Eye (tissue), 1 donor: Measurements from ENCODE around the gene NCOA4.
A peak's percentile ranks its signal among the peaks of the same experiment; 100 is the strongest.
"Not testable (repeated sequence)": the region's sequence is repeated elsewhere in the genome, so short reads cannot be mapped to it uniquely, and the experiment has no call there.

Source experiments
- DNase-seq: peaks from one replicate; pipeline ENCODE4 v3.0.0-alpha.2; 2015

NCOA4 gene

DNA sequence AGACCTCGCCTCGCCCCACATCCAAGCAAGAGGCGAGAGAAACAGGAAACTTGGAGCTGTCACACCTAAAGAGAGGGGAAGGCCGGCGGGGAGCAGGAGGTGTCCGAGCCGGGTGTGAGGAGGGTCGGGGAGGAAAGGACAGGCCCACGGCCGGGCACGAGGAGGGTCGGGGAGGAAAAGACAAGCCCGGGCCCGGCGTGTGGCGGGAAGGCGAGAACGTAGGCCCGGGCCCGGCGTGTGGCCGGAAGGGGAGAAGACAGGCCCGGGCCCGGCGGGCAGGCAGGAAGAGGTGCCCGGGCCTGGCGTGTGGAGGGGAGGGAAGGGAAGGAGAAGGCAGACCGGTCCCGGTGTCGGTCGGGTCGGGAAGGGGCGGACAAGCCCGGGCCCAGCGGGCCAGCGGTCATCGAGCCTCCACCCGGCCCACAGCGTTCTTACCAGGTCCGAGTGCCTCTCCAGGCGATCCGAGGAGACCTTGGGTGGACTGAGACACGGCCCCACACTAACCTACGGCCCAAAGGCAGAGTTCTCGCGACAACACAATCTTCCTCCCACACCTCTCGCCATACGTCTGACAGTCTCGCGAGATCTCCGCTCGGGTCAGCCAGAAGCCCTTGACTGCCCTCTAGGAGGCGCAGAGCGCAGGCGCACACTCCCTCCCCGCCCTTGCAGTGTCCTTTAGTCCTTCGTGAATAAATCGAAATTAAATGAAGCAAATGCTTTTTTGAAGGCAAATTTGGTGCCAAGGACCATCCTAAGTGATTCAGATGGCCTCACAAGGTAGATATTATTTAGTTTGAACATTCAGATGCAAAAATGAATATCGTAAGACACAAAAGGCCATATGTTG is at the start of gene NCOA4:
Gene NCOA4 (minus strand): TSS at position 533 of the 847 bp plus-strand sequence. CDS start 13,943 bp downstream, outside the sequence.
- peak; percentile 99 for DNase-seq

DNA sequence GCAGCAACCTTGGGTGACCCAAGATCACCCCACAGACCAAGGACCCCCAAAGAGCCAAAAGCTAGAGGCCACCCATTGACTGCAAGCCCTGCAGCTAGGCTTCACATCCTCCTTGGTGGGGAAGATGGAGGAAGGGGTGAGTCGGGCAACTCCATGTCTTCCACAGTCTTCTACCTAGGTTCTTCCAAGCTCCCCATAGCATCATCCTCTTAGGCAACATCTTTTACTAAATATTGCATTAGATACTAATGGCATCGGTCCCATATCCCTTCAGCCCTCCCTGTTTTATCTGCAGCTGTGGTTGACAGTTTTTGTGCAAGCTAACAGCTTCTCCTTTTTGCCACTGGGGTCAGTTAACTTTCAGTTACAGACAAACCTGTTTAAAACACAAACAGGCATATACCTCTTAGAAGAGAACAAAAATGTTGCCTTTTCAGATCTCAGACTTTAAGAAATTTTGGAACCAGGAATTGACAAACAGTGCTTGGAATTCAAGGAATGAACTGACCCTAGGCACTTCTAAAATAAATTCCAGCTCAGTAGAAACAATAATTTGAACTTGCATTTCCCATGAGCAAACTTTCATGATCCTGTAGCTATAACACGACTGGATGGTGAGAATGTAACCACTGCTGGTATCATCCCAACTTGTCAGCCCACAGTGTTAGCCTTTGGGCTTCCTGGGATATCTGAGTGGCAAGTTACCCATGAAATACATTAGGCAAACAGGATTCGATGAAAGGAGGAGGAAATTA is 49.6 kb upstream of the NCOA4 start:
- no peak for DNase-seq

DNA sequence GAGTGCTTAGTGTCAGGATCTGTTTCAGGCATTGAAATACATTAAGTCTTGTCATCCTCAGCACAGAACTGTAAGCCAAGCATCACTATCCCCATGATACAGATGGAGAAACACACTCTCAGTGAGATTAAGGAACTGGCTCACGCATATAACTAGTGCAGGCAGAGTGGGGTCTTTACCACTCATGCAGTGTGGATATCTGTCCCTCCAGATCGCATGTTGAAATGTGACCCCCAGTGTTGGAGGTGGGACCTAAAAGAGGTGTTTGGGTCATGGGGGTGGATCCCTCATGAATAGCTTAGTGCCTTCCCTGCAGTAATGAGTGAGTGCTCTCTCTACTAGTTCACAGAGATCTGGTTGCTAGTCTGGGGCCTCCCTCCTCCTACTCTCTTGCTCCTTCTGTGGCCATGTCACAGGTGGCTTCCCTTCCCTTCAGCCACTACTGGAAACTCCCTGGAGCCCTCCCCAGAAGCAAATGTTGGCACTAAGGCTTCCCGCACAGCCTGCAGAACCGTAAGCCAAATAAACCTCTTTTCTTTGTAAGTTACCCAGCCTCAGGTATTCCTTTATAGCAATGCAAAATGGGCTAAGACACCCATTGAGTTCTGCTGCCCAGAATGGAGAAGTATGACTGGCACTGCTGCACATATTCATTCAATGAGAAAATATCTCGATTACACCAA is 47.4 kb upstream of the NCOA4 start:
- no peak for DNase-seq

DNA sequence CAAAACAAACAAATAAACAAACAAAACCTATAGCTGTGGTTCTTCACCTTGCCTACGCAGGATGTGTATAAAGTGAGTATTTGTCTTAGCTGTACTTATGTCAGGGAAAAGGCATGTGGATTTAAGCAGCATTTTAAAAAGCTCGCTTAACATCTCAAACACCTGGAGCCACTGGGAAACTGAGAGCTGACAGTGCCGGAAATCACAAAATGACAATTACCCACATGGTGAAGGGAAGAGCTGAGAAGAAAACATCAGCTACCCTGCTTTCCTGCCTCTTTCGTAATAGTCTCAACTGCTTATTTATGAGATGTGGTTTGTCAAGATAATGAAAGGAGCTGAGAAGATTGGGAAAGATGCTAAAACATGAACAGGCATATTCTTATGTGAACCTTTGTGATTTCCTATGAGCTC is 46.7 kb upstream of the NCOA4 start:
- DNase-seq = no peak

DNA sequence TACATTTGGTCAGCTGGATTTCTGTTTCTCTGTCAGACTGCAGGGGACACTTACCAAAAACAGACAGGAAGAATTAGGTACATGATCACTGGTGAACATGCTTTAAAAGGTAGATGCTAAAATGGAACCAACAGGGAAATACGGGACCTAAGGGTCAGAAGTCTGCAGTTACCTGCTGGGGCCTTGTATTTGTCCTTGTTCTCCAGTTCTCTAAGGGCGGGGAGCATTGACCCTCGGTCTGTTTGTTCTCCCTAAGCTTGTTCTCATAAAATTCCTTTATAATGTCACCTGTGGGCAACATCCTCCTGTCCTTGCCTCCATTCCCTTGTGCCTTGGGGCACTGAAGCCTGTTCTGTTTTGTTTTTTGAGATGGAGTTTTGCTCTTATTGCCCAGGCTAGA is 45.4 kb upstream of the NCOA4 start:
- no peak for DNase-seq

DNA sequence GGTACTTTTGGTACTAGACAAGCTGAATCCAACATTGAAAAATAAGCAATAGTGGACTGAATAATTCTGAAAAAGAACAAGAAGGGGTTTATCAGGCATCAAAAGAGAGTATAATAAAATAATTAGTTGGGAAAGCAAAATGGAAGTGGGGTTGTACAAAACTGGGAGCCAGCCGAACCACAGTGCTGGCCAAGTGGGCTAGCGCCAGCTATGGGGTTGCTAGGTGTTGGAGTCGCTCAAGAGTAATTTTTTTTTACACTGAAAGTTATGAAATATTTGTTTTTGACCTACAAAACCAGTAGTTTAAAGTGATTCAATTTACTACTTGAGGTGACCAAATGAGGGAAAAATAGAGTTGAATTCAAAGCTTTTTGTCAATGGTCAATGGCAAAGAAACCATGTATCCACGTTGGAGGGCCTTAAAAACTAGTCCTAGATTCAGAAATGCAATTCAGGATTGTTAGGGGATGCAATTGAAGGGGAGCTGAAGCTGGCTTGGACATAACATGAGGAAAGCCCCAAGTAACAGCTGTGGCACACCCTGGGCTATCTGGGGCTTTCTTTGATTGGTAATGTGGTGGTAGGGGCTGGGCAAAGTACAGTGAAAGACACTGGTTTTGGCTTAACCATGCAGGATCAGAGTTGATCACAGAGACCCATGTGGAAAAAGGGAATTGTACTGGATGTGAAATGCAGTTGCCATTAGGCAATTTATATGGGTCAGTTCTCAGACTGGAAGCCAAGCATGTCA is 43.9 kb upstream of the NCOA4 start:
- peak; percentile 24 for DNase-seq

DNA sequence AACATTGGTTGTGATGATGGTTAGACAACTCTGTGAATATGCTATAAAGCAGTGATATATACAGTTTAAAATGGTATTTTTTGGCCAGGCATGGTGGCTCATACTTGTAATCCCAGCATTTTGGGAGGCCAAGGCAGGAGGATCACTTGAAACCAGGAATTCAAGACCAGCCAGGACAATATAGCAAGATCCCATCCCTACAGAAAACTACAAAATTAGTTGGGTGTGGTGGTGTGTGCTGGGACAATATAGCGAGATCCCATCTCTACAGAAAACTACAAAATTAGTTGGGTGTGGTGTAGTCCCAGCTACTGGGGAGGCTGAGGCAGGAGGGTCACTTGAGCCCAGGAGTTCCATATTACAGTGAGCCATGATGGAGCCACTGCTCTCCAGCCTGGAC is 43.1 kb upstream of the NCOA4 start:
- no peak for DNase-seq

DNA sequence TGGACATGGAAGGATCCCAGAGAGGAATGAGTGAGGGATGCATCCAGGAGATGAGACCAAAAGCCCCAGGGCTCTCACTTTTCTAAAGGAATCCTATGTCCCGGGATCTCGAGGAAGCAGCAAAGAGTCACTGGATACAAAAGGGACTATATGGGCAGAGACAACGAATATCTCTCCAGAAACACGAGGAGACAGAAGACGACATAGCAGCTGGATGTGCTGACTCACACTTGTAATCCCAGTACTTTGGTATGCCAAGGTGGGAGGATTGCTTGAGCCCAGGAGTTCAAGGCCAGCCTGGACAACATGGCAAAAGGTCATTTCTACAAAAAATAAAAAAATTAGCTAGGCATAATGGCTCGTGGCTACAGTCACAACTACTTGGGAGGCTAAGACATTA is 40.3 kb upstream of the NCOA4 start:
- no peak for DNase-seq

DNA sequence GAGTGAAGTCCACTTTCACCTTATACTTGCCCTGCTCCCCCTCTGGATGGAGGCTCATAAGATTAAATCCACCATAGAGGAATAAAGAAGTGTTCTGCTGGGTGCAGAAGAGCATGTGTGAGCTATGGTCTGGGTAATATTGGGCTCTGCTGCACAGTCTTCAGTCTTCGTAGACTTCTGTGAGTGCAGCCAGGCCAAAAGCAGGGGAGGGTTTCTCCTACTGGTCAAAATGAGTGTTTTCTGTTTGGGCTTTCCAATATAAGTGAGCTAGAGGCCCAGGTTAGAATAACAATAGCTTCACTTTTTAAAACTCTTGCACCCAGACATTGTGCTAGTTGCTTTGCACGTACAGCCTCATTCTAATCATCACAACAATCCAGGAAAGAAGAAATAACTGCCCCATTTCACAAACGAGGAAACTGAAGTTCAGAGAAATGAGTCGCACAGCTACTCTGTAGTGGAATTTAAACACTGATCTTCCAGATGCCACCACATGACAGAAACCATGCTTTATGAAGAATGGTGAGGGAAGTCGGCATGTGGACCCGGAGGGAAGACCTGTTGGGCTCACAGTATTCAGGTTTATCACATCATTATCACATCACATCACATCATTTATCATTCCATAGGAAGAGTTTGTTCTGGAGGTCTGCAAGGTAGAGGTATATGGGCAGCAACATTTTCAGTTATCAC is 39.5 kb upstream of the NCOA4 start:
- no peak for DNase-seq

DNA sequence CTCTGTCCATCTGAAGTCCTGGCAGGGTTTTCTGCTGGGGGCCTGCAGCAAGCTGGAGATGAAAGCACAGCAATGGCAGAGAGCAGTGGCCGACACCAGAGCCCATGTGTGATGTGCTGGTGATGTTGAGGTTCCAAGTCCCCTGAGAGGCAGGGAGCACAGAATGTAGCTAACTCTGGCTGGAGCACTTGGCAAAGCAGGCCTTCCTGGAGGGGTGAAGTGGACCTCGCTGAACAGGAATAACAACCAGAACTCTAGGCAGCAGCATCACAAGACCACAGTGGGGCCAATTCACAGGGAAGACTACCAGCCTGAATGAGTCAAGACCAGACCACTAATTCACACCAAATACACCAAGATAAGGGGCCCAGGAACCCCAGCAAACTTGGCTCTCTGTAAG is 38.5 kb upstream of the NCOA4 start:
- no peak for DNase-seq

DNA sequence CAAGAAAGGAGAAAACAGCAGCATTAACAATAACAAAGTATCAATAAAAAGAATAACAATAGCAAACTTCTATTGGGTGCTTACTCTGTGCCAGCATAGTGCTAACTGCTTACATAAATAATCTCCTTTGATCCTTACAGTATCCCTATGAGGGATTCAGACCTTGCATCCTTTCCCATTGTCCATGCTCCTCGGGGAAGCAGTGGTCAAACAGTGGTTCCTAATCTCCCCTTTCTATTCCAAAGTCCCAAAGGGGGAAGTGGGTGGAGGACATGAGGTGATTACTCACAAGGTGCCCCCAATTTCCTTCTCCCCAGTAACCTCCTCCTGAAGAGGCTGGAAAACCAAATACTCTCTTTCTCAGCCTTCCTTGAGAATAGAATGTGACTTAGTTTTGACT is 37.7 kb upstream of the NCOA4 start:
- DNase-seq = no peak

DNA sequence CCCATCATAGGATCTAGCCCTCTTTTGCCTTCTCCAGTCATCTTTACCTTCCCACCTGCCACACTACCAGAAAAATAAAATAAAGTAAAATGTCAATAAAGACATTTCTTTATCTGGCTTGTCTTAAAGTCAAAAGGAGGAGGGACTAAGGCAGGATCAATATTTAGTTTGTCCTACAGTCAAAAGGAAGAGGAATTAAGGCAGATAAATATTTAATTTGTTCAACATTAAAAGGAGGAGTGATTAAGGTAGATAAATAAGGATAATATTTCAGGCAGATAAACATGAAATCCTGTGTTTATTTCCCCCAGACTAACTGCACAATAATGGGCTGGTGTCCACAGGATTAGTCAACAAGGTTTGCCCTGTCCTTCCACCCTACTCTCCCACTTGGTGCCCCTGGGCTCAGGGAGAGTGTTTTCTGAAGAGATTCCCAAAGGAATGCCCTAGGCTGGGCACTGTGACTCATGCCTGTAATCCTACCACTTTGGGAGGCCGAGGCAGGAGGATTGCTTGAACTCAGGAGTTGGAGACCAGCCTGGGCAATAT is 33.9 kb upstream of the NCOA4 start:
- DNase-seq = no peak

DNA sequence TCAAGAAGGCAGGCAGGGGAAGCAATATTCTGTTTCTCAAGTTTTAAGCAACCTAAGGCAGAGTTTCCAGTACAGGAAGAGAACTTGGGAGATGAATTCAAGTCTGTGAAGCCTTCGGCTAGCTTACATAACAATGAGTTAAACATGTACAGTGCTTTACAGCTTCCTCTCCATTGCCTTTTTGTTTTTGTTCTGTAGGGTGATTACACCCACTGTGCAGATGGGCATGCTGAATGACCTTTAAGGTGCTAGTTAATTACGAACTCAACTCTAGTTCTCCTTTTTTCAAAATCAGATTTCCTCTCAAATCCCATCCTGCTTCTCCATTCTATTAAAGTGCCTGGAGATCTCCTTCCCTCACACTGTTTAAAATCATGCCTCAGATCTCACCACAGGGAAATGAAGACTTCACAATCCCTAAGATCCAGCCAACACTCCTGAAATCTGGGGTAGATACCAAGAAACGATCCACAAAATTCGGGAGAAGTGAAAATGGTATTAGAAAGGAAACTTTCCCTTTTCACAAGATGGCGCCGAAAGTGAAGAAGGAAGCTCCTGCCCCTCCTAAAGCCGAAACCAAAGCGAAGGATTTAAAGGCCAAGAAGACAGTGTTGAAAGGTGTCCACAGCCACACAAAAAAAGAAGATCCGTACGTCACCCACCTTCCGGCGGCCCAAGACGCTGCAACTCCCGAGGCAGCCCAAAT is 32.5 kb upstream of the NCOA4 start:
- DNase-seq = no peak

DNA sequence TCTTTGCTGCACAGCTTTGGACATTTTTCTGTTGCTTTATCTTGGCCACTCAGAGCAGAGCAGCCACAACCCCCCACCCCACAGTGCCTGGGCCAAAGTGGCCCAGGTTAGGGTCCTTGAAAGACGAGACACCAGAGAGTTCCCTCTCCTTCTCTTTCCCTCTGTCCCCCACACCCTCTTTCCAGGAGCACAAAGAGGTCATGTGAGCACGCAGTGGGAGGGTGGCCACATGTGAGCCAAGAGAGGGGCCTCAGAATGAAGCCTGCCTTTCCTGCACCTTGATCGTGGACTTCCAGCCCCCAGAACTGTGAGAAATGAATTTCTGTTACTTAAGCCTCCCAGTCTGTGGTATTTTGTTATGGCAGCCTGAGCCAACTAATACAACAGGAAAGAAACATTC is 30.3 kb upstream of the NCOA4 start:
- no peak for DNase-seq

DNA sequence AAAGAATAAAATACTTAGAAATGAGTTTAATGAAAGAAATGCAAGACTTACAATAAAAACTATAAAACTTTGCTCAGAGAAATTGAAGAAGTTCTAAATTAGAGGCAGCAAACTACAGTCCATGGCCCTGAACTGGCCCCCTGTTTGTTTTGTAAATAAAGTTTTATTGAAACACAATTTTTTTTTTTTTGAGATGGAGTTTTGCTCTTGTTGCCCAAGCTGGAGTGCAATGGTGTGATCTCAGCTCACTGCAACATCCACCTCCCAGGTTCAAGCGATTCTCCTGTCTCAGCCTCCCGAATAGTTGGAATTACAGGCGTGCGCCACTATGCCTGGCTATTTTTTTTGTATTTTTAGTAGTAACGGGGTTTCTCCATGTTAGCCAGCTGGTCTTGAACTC is 27.5 kb upstream of the NCOA4 start:
- not testable (repeated sequence) for DNase-seq

DNA sequence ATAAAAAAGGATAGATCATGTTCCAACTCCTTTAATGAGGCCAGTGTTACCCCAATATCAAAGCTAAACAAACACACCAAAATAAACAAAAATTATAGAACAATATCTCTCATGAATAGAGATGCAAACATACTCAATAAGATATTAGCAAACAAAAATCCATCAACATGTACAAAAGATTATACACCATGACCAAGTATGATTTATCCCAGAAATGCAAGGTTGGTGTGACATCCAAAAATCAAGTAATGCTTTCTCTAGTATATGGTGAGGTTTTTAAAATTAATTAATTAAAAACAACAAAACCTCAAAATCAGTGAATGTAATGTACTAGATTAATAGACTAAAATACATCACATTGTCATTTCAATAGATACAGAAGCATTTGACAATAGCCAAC is 26.6 kb upstream of the NCOA4 start:
- DNase-seq = no peak

DNA sequence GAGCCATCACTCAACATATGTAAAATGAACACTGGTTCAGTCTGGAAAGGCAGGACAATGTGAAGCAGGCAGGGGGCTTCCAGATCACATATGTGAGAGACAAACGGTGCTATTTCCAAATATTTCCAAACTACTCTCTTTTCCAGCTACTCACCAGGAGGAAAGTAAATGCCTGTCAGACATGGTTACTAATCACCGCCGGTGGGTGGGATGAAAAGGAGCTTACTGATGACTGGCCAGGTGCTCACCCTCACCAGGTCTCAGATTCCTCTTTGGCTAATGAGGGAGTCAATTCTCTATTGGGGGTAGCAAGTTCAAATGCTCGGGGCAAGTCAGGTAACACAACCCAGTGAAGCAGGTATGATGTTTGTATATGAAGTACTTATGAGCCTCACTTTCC is 25.3 kb upstream of the NCOA4 start:
- DNase-seq = no peak

DNA sequence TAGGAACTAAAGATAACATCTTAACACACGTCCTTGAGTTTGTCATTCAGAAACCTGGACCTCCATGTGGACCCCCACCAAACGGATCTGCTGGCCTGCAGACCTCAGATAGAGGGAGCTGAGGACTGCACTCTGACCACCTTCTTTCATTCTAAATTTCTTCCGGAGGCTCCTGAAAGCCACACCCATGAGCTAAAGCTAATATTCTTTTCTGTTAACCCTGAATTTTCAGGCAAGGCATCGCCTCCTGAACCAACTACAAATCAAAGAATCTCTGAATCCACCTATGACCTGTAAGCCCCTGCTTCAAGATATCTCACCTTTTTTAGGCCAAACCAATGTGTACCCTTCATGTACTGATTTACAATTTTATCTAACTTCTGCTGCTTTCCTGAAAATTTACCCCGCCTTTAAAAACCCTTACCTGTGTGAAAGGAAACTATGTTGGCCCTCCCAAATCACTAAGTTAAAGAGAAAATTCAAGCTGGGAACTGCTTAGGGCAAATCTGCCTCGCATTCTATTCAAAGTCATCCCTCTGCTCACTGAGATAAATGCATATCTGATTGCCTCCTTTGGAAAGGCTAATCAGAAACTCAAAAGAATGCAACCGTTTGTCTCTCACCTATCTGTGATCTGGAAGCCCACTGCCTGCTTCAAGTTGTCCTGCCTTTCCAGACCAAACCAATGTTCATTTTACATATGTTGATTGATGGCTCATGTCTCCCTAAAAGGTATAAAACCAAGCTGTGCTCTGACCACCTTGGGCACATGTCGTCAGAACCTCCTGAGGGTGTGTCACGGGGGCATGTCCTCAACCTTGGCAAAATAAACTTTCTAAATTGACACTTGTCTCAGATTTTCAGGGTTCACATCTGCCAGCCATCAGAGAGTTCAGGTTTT is 23.4 kb upstream of the NCOA4 start:
- DNase-seq = no peak

DNA sequence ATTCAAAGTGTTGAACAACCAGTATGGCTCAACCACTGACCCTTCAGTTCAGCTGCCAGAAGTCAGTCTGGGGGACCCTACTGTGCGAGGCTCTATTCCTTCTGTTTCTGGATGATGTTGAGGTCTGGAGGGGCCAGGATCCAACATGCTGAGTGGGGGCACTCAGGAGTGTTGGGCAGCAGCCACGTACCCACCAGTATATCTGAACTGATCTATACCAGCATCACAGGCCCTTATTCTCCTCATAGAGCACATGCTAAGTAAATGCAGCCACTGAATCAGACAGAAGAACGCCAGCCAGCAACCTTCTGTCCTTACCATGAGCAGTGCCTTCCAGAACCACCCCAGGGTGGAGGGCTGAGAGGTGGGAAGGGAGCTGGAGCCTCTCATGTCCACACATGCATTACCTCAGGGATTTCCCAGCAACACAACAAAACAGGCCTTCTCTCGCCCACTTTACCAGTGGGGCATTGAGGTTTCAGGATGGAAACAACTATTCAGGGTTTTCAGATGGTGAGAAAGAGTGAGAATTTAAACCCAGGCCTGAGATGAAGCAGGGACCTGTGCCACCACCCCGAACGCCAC is 22.5 kb upstream of the NCOA4 start:
- no peak for DNase-seq
